ENCODE results near the gene VSTM2B. TPM values are rescaled to one million over a fixed set of nuclear protein-coding genes. Genes with fewer than 3 reads are reported as not detected.
A peak's percentile ranks its signal among the peaks of the same experiment; 100 is the strongest.

The VSTM2B gene
- total and polyA plus RNA-seq, 2 of the 13 experiments (the other 11 are each of a cell fraction or from before 2014, with no cell fraction given), result not detected

GRCh38 chr19:29610574-29611271, 84.9 kb downstream of the VSTM2B start (continued):
- no peak for TF ChIP-seq NPAS2 (CRISPR knock-in tag; IDR thresholded peaks at IDR 0.05; ENCODE audit: borderline replicate concordance)
- no peak for TF ChIP-seq ZNF670 (CRISPR knock-in tag; IDR thresholded peaks at IDR 0.05; ENCODE audit: borderline replicate concordance)
- TF ChIP-seq RAD21 (CRISPR knock-in tag; IDR thresholded peaks at IDR 0.05), result peak; percentile 87
- no peak for TF ChIP-seq RBAK (CRISPR knock-in tag; IDR thresholded peaks at IDR 0.05)
- no peak for TF ChIP-seq HDAC2 (CRISPR knock-in tag; IDR thresholded peaks at IDR 0.05)
- TF ChIP-seq KDM4B (CRISPR knock-in tag; IDR thresholded peaks at IDR 0.05), result no peak
- TF ChIP-seq JUN (CRISPR knock-in tag; IDR thresholded peaks at IDR 0.05), result no peak
- no peak for TF ChIP-seq IRF2 (CRISPR knock-in tag; IDR thresholded peaks at IDR 0.05)
- no peak for TF ChIP-seq ZNF446 (CRISPR knock-in tag; IDR thresholded peaks at IDR 0.05)
- TF ChIP-seq ZNF891 (CRISPR knock-in tag; IDR thresholded peaks at IDR 0.05), result 0 out of 2 replicates have a peak, but pooled peaks have one; percentile 45
- no peak for TF ChIP-seq ZNF567 (CRISPR knock-in tag; IDR thresholded peaks at IDR 0.05; ENCODE audit: borderline replicate concordance)
- no peak for TF ChIP-seq SRY (CRISPR knock-in tag; IDR thresholded peaks at IDR 0.05)
- no peak for TF ChIP-seq ZKSCAN1 (IDR thresholded peaks at IDR 0.05; ENCODE audit: low read length)
- no peak for TF ChIP-seq PAX8 (CRISPR knock-in tag; IDR thresholded peaks at IDR 0.05; ENCODE audit: borderline replicate concordance)
- TF ChIP-seq KLF6 (CRISPR knock-in tag; IDR thresholded peaks at IDR 0.05), result no peak
- TF ChIP-seq, protein P1, sequence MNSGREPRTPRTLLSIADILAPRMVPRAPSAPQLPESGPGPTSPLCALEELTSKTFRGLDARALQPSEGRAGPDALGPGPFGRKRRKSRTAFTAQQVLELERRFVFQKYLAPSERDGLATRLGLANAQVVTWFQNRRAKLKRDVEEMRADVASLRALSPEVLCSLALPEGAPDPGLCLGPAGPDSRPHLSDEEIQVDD (CRISPR knock-in tag; IDR thresholded peaks at IDR 0.05; ENCODE audit: borderline replicate concordance), result no peak
- peak; percentile 60; the same call in 1 of the 2 replicates for TF ChIP-seq MIXL1 (CRISPR knock-in tag; IDR thresholded peaks at IDR 0.05)
- TF ChIP-seq EZH2 (conservative IDR thresholded peaks at IDR 0.05; ENCODE audit: low read depth, low read length), result no peak
- TF ChIP-seq CSRNP1 (CRISPR knock-in tag; IDR thresholded peaks at IDR 0.05), result no peak
- TF ChIP-seq RXRB (CRISPR knock-in tag; IDR thresholded peaks at IDR 0.05; ENCODE audit: borderline replicate concordance), result no peak
- TF ChIP-seq GPN1 (CRISPR knock-in tag; IDR thresholded peaks at IDR 0.05; ENCODE audit: borderline replicate concordance), result no peak
- TF ChIP-seq MZF1 (CRISPR knock-in tag; IDR thresholded peaks at IDR 0.05; ENCODE audit: borderline replicate concordance), result no peak
- no peak for TF ChIP-seq ZNF234 (CRISPR knock-in tag; conservative IDR thresholded peaks at IDR 0.05)
- TF ChIP-seq PRPF4 (IDR thresholded peaks at IDR 0.05; ENCODE audit: low read depth, low read length, poor library complexity, severe bottlenecking), result no peak
- no peak for TF ChIP-seq IRX3 (CRISPR knock-in tag; IDR thresholded peaks at IDR 0.05; ENCODE audit: borderline replicate concordance, low read depth)
- TF ChIP-seq MAFG (CRISPR knock-in tag; IDR thresholded peaks at IDR 0.05), result no peak
- TF ChIP-seq ZBTB33 (CRISPR knock-in tag; IDR thresholded peaks at IDR 0.05), result 0 out of 2 replicates have a peak, but pooled peaks have one; percentile 5
